Measurements from ENCODE around the gene ARAP2. TPM values are rescaled to one million over a fixed set of nuclear protein-coding genes. Genes with fewer than 3 reads are reported as not detected.

Gene ARAP2
- total and polyA plus RNA-seq, 2 experiments from 2014 or later: 0.92 to 4.8 TPM

DNA sequence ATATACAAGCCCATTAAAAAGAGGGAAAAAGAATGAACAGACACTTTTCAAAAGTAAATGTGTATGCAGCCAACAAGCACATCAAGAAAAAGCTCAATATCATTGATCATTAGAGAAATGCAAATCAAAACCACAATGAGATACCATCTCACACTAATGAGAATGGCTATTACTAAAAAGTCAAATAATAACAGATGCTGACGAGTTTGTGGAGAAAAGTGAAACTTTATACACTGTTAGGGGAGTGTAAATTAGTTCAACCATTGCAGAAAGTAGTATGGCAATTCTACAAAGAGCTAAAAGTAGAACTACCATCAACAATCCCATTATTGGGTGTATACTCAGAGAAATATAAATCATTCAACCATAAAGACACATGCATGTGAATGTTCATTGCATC, 203.0 kb downstream of the ARAP2 start:
- Mint-ChIP-seq H3K4me1 (peaks cover 13% of the 10 kb centered on the region), H3K4me3 (no peak overlapping the region), H3K27ac (no peak overlapping the region), H3K27me3 (ENCODE audit: insufficient read depth, low read depth, poor library complexity) (no peaks in the 10 kb centered on the region), H3K36me3 (ENCODE audit: low read depth) (no peaks in the 10 kb centered on the region), H3K9me3 (no peaks in the 10 kb centered on the region)
- H3K4me1 ChIP-seq (ENCODE audit: insufficient read depth): peaks cover 8% of the 10 kb centered on the region; the same call in 1 of the 2 replicates
- H3K9me2 ChIP-seq (ENCODE audit: insufficient read depth): no peaks in the 10 kb centered on the region
- H3K4me2 ChIP-seq: no peak overlapping the region
- H4K20me1 ChIP-seq (replicated peaks; ENCODE audit: insufficient read depth): no peaks in the 10 kb centered on the region
- no peak for DNase-seq (ENCODE audit: low spot score)
- H3K27me3 ChIP-seq (ENCODE audit: insufficient read depth): no peaks in the 10 kb centered on the region
- TF ChIP-seq JUNB (IDR thresholded peaks at IDR 0.05; ENCODE audit: unreplicated experiment) (no peak), REST (IDR thresholded peaks at IDR 0.05; ENCODE audit: unreplicated experiment) (no peak), ZNF114 (CRISPR knock-in tag; IDR thresholded peaks at IDR 0.05) (no peak), EZH2phosphoT487 (IDR thresholded peaks at IDR 0.05; ENCODE audit: unreplicated experiment) (no peak), ZNF462 (CRISPR knock-in tag; IDR thresholded peaks at IDR 0.05) (no peak), ZNF331 (CRISPR knock-in tag; IDR thresholded peaks at IDR 0.05; ENCODE audit: low read depth) (no peak), CTCF (conservative IDR thresholded peaks at IDR 0.05; ENCODE audit: low read depth in 2 of 2) (no peak), NANOG (IDR thresholded peaks at IDR 0.05; ENCODE audit: borderline replicate concordance) (no peak), POLR2AphosphoS5 (IDR thresholded peaks at IDR 0.05; ENCODE audit: low read depth) (no peak), CREB1 (CRISPR knock-in tag; IDR thresholded peaks at IDR 0.05; ENCODE audit: low read depth) (no peak)
- TF ChIP-seq, protein P1, sequence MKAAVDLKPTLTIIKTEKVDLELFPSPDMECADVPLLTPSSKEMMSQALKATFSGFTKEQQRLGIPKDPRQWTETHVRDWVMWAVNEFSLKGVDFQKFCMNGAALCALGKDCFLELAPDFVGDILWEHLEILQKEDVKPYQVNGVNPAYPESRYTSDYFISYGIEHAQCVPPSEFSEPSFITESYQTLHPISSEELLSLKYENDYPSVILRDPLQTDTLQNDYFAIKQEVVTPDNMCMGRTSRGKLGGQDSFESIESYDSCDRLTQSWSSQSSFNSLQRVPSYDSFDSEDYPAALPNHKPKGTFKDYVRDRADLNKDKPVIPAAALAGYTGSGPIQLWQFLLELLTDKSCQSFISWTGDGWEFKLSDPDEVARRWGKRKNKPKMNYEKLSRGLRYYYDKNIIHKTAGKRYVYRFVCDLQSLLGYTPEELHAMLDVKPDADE (IDR thresholded peaks at IDR 0.05): no peak
- ATAC-seq: no peak
- H3K79me2 ChIP-seq (replicated peaks; ENCODE audit: insufficient read depth): no peaks in the 10 kb centered on the region
- H3K36me3 ChIP-seq (ENCODE audit: insufficient read depth): no peaks in the 10 kb centered on the region
- H2AFZ ChIP-seq: no peak overlapping the region
- H3F3A ChIP-seq (replicated peaks; ENCODE audit: low read depth): no peaks in the 10 kb centered on the region
- H3K27ac ChIP-seq (ENCODE audit: low read depth): no peak overlapping the region
- no peak overlapping the region for H3K4me3 ChIP-seq

All from GM23338 (cell line).